ENCODE measurements around the gene PPARD.
"Not testable (repeated sequence)": the region's sequence is repeated elsewhere in the genome, so short reads cannot be mapped to it uniquely, and the experiment has no call there.

PPARD gene

GRCh38 chr6:35438378-35439065 lies 96.2 kb downstream of the PPARD start:
- not testable (repeated sequence) for ATAC-seq, DNase-seq

GRCh38 chr6:35439308-35439707 lies 97.0 kb downstream of the PPARD start:
- DNase-seq (no peak), ATAC-seq (no peak)

- ATAC-seq (no peak), DNase-seq (no peak)
Measured at GRCh38 chr6:35441205-35441604, 98.8 kb downstream of the PPARD start.

GRCh38 chr6:35441642-35442041 lies 99.3 kb downstream of the PPARD start:
- ATAC-seq = no peak
- DNase-seq = no peak

GRCh38 chr6:35442693-35443092 lies 100.3 kb downstream of the PPARD start:
- no peak for ATAC-seq
- no peak for DNase-seq

GRCh38 chr6:35443341-35444030 lies 101.1 kb downstream of the PPARD start:
- ATAC-seq = peak; percentile 23
- DNase-seq = no peak

GRCh38 chr6:35445691-35446090 lies 103.3 kb downstream of the PPARD start:
- ATAC-seq (no peak), DNase-seq (peak; percentile 15)

- DNase-seq (no peak), ATAC-seq (no peak)
Measured at GRCh38 chr6:35448191-35448590, 105.8 kb downstream of the PPARD start.

- ATAC-seq = peak; percentile 70
Measured at GRCh38 chr6:35449287-35449881, 107.0 kb downstream of the PPARD start.

GRCh38 chr6:35451354-35452182 lies 109.2 kb downstream of the PPARD start:
- ATAC-seq = no peak
- DNase-seq = no peak

More at GRCh38 chr6:35449287-35449881, 107.0 kb downstream of the PPARD start:
- peak; percentile 28 for DNase-seq

GRCh38 chr6:35452183-35453090 lies 110.1 kb downstream of the PPARD start, which contains the start of gene FANCE:
TSS of gene FANCE (plus strand) at chr6:35452338. CDS start at chr6:35452546, 208 bp downstream.
- ATAC-seq = peak; percentile 92

GRCh38 chr6:35453236-35453635 lies 110.9 kb downstream of the PPARD start:
- no peak for ATAC-seq

More at GRCh38 chr6:35452183-35453090, 110.1 kb downstream of the PPARD start, which contains the start of gene FANCE:
- peak; percentile 97 for DNase-seq

GRCh38 chr6:35454391-35455110 lies 112.2 kb downstream of the PPARD start:
- ATAC-seq (no peak), DNase-seq (no peak)

More at GRCh38 chr6:35453236-35453635, 110.9 kb downstream of the PPARD start:
- no peak for DNase-seq

GRCh38 chr6:35457907-35458306 lies 115.5 kb downstream of the PPARD start:
- ATAC-seq = no peak
- no peak for DNase-seq

- no peak for ATAC-seq
- no peak for DNase-seq
Measured at GRCh38 chr6:35461270-35461669, 118.9 kb downstream of the PPARD start.

GRCh38 chr6:35463292-35463691 lies 120.9 kb downstream of the PPARD start:
- DNase-seq = no peak
- ATAC-seq = no peak

- ATAC-seq (no peak), DNase-seq (no peak)
Measured at GRCh38 chr6:35465646-35466045, 123.3 kb downstream of the PPARD start.

GRCh38 chr6:35468181-35468979 lies 126.0 kb downstream of the PPARD start, which contains the start of gene RPL10A:
TSS of gene RPL10A (plus strand) at chr6:35468401. CDS start at chr6:35468435, 34 bp downstream.
- DNase-seq (peak; percentile 96), ATAC-seq (peak; percentile 93)
